ENCODE data around the gene NYNRIN.

The NYNRIN gene

GRCh38 chr14:24356208-24356607 is 42.6 kb upstream of the NYNRIN start:
- POLR2A ChIA-PET, result no interaction called here
- Histone ChIP-seq H3K27ac (ENCODE audit: insufficient read depth in 1 of 2, low read depth in 1 of 2, low read length in 2 of 2, poor library complexity in 1 of 2, severe bottlenecking in 2 of 2) (no peak overlapping the region), H3K9me3 (ENCODE audit: control extremely low read depth in 1 of 5, control insufficient read depth in 4 of 5, insufficient read depth in 2 of 5, low read depth in 1 of 5, low read length in 4 of 5) (peaks cover 0 to 2% (median 0%) of the 10 kb centered on the region in 5 experiments), H3K27me3 (replicated peaks in 2 of 5; ENCODE audit: control insufficient read depth in 4 of 5, insufficient read depth in 5 of 5, low read length in 4 of 5) (no peaks in the 10 kb centered on the region), H3K4me1 (ENCODE audit: control extremely low read depth in 1 of 4, control insufficient read depth in 4 of 4, insufficient read depth in 4 of 4, low read length in 3 of 4) (no peaks in the 10 kb centered on the region), H3K4me3 (ENCODE audit: control insufficient read depth in 1 of 7, extremely low read depth in 1 of 7, insufficient read depth in 4 of 7, low read depth in 2 of 7, low read length in 6 of 7) (no peak overlapping the region), H3K36me3 (ENCODE audit: control insufficient read depth in 4 of 4, insufficient read depth in 4 of 4, low read length in 3 of 4) (no peaks in the 10 kb centered on the region)
- CTCF ChIA-PET, result interaction anchor here (0.7 to 8.8 kb wide), 6 partner anchors 11 to 77 kb away, joined by 3 to 130 read pairs (median 4); partner anchors contain the start of genes CBLN3 and KHNYN
- 100% methylated on average over 1 of the region's 4 CpGs for WGBS (ENCODE audit: insufficient coverage)
- DNase-seq, result no peak

- ChIA-PET POLR2A (no interaction called here), CTCF (interaction anchor here (1.2 to 8.8 kb wide), 5 partner anchors 17 to 73 kb away, joined by 3 to 130 read pairs (median 4); partner anchors contain the start of genes CBLN3 and KHNYN)
- 100% methylated on average over 2 of the region's 3 CpGs for WGBS (ENCODE audit: insufficient coverage)
Observed at GRCh38 chr14:24360281-24360680, 38.5 kb upstream of the NYNRIN start.

DNA sequence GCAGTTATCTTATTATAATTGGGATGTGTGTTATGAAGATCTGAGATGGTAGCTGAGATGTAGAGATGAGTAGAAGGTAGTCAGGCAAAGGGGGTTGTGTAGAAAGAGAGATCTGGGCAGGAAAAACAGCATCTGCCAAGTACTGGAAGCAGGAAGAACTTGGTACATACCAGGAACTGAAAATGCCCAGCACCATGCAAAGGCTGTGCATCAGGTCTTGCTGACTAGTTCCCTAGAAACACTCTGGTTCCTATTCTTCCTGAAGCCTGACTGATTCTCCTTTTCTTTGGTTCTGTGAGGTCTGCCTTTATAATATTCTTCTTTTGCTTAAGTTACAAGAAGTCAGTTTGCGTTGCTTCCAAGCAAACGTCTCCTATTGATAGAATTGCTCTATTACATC is 37.5 kb upstream of the NYNRIN start:
- no peak for DNase-seq
- no CpG with 5 or more reads among the region's 2 CpGs for WGBS (ENCODE audit: insufficient coverage)

More at GRCh38 chr14:24360281-24360680, 38.5 kb upstream of the NYNRIN start:
- no peak overlapping the region for H3K4me3 ChIP-seq (ENCODE audit: control insufficient read depth in 1 of 7, extremely low read depth in 1 of 7, insufficient read depth in 4 of 7, low read depth in 2 of 7, low read length in 6 of 7)
- no peaks in the 10 kb centered on the region for H3K4me1 ChIP-seq (ENCODE audit: control extremely low read depth in 1 of 4, control insufficient read depth in 4 of 4, insufficient read depth in 4 of 4, low read length in 3 of 4)
- peaks cover 0 to 2% (median 0%) of the 10 kb centered on the region in 5 experiments for H3K9me3 ChIP-seq (ENCODE audit: control extremely low read depth in 1 of 5, control insufficient read depth in 4 of 5, insufficient read depth in 2 of 5, low read depth in 1 of 5, low read length in 4 of 5)
- no peak for DNase-seq
- H3K27ac ChIP-seq (ENCODE audit: insufficient read depth in 1 of 2, low read depth in 1 of 2, low read length in 2 of 2, poor library complexity in 1 of 2, severe bottlenecking in 2 of 2), result no peak overlapping the region
- H3K27me3 ChIP-seq (replicated peaks in 2 of 5; ENCODE audit: control insufficient read depth in 4 of 5, insufficient read depth in 5 of 5, low read length in 4 of 5), result no peaks in the 10 kb centered on the region
- no peaks in the 10 kb centered on the region for H3K36me3 ChIP-seq (ENCODE audit: control insufficient read depth in 4 of 4, insufficient read depth in 4 of 4, low read length in 3 of 4)

DNA sequence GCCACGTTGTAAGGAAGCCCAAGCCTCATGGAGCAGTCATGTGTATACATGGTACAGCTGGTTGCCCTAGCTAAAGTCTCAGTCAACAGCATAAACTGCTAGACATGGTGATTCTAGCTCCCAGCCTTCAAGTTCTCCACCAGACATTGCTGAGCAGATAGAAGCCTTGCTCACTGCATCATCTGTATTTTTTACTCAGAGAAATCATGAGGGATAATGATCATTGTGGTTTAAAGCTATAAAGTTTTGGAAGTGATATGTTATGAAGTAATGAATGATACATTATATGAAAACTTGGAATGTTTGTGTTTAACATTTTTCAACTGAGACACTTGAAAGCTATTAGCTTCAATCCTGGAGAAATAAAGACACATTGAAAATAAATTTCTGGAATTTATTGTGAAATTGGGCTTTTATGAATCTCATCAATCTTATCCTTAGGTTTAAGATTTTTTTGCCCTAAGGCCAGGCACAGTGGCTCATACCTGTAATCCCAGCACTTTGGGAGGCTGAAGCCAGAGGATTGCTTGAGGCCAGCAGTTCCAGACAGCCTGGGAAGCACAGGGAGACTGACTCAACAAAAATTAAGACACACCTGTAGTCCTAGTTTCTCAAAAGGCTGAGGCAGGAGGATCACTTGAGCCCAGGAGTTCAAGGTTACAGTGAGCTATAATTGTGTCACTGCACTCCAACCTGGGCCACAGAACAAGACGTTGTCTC is 36.4 kb upstream of the NYNRIN start:
- H3K27ac ChIP-seq (ENCODE audit: insufficient read depth in 1 of 2, low read depth in 1 of 2, low read length in 2 of 2, poor library complexity in 1 of 2, severe bottlenecking in 2 of 2), result no peak overlapping the region
- H3K4me3 ChIP-seq (ENCODE audit: control insufficient read depth in 1 of 7, extremely low read depth in 1 of 7, insufficient read depth in 4 of 7, low read depth in 2 of 7, low read length in 6 of 7), result no peak overlapping the region
- H3K27me3 ChIP-seq (replicated peaks in 2 of 5; ENCODE audit: control insufficient read depth in 4 of 5, insufficient read depth in 5 of 5, low read length in 4 of 5), result peaks cover 0 to 16% (median 4%) of the 10 kb centered on the region in 5 experiments
- no peak for DNase-seq
- H3K36me3 ChIP-seq (ENCODE audit: control insufficient read depth in 4 of 4, insufficient read depth in 4 of 4, low read length in 3 of 4), result no peaks in the 10 kb centered on the region
- ChIA-PET POLR2A (interaction anchor here (0.8 to 1.4 kb wide), 2 partner anchors 69 to 77 kb away, joined by 3 to 5 read pairs; no protein-coding TSS in a partner anchor), CTCF (interaction anchor here (0.7 to 8.8 kb wide), 18 partner anchors 9 to 124 kb away, joined by 3 to 130 read pairs (median 4); partner anchors contain the start of genes ADCY4, CBLN3 and KHNYN)
- peaks cover 0 to 17% (median 14%) of the 10 kb centered on the region in 4 experiments for H3K4me1 ChIP-seq (ENCODE audit: control extremely low read depth in 1 of 4, control insufficient read depth in 4 of 4, insufficient read depth in 4 of 4, low read length in 3 of 4)
- WGBS (ENCODE audit: insufficient coverage), result 90% methylated on average over 1 of the region's 2 CpGs
- peaks cover 0 to 2% (median 0%) of the 10 kb centered on the region in 5 experiments for H3K9me3 ChIP-seq (ENCODE audit: control extremely low read depth in 1 of 5, control insufficient read depth in 4 of 5, insufficient read depth in 2 of 5, low read depth in 1 of 5, low read length in 4 of 5)

More for the DNA sequence above, 37.5 kb upstream of the NYNRIN start:
- peaks cover 0 to 5% (median 2%) of the 10 kb centered on the region in 5 experiments for H3K27me3 ChIP-seq (replicated peaks in 2 of 5; ENCODE audit: control insufficient read depth in 4 of 5, insufficient read depth in 5 of 5, low read length in 4 of 5)
- H3K36me3 ChIP-seq (ENCODE audit: control insufficient read depth in 4 of 4, insufficient read depth in 4 of 4, low read length in 3 of 4), result no peaks in the 10 kb centered on the region
- POLR2A ChIA-PET, result interaction anchor here (1.4 kb wide), 1 partner anchor 70 kb away, joined by 5 read pairs; no protein-coding TSS in a partner anchor
- H3K27ac ChIP-seq (ENCODE audit: insufficient read depth in 1 of 2, low read depth in 1 of 2, low read length in 2 of 2, poor library complexity in 1 of 2, severe bottlenecking in 2 of 2), result no peak overlapping the region
- H3K9me3 ChIP-seq (ENCODE audit: control extremely low read depth in 1 of 5, control insufficient read depth in 4 of 5, insufficient read depth in 2 of 5, low read depth in 1 of 5, low read length in 4 of 5), result peaks cover 0 to 2% (median 0%) of the 10 kb centered on the region in 5 experiments
- CTCF ChIA-PET, result interaction anchor here (0.7 to 8.8 kb wide), 14 partner anchors 10 to 123 kb away, joined by 3 to 130 read pairs (median 4); partner anchors contain the start of genes ADCY4, CBLN3 and KHNYN
- H3K4me1 ChIP-seq (ENCODE audit: control extremely low read depth in 1 of 4, control insufficient read depth in 4 of 4, insufficient read depth in 4 of 4, low read length in 3 of 4), result peaks cover 0 to 6% (median 4%) of the 10 kb centered on the region in 4 experiments
- H3K4me3 ChIP-seq (ENCODE audit: control insufficient read depth in 1 of 7, extremely low read depth in 1 of 7, insufficient read depth in 4 of 7, low read depth in 2 of 7, low read length in 6 of 7), result no peak overlapping the region

DNA sequence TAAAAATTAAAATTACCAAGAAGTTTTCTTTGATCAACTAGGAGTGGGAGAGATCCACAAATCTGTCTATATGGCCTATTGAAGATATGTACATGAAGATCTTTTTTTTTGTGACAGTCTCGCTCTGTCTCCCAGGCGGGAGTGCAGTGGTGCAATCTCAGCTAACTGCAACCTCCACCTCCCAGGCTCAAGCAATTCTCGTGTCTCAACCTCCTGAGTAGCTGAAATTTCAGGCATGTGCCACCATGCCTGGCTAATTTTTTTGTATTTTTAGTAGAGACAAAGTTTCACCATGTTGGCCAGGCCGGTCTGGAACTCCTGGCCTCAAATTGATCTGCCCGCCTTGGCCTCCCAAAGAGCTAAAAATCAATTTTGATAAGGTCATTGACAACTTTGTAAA is 35.4 kb upstream of the NYNRIN start:
- H3K4me1 ChIP-seq (ENCODE audit: control extremely low read depth in 1 of 4, control insufficient read depth in 4 of 4, insufficient read depth in 4 of 4, low read length in 3 of 4), result peaks cover 0 to 27% (median 22%) of the 10 kb centered on the region in 4 experiments
- POLR2A ChIA-PET, result no interaction called here
- H3K36me3 ChIP-seq (ENCODE audit: control insufficient read depth in 4 of 4, insufficient read depth in 4 of 4, low read length in 3 of 4), result no peaks in the 10 kb centered on the region
- WGBS (ENCODE audit: insufficient coverage), result 98% methylated on average over 5 of the region's 5 CpGs
- H3K4me3 ChIP-seq (ENCODE audit: control insufficient read depth in 1 of 7, extremely low read depth in 1 of 7, insufficient read depth in 4 of 7, low read depth in 2 of 7, low read length in 6 of 7), result no peak overlapping the region
- H3K27ac ChIP-seq (ENCODE audit: insufficient read depth in 1 of 2, low read depth in 1 of 2, low read length in 2 of 2, poor library complexity in 1 of 2, severe bottlenecking in 2 of 2), result no peak overlapping the region
- H3K9me3 ChIP-seq (ENCODE audit: control extremely low read depth in 1 of 5, control insufficient read depth in 4 of 5, insufficient read depth in 2 of 5, low read depth in 1 of 5, low read length in 4 of 5), result peaks cover 0 to 2% (median 0%) of the 10 kb centered on the region in 5 experiments
- CTCF ChIA-PET, result interaction anchor here (1.0 to 8.8 kb wide), 12 partner anchors 12 to 70 kb away, joined by 3 to 130 read pairs (median 5); partner anchors contain the start of genes ADCY4, CBLN3 and KHNYN
- peaks cover 0 to 23% (median 6%) of the 10 kb centered on the region in 5 experiments for H3K27me3 ChIP-seq (replicated peaks in 2 of 5; ENCODE audit: control insufficient read depth in 4 of 5, insufficient read depth in 5 of 5, low read length in 4 of 5)
- no peak for DNase-seq

- no peak overlapping the region for H3K27ac ChIP-seq (ENCODE audit: insufficient read depth in 1 of 2, low read depth in 1 of 2, low read length in 2 of 2, poor library complexity in 1 of 2, severe bottlenecking in 2 of 2)
- POLR2A ChIA-PET, result interaction anchor here (2.4 kb wide), 1 partner anchor 65 kb away, joined by 7 read pairs; the partner anchor contains the start of genes CBLN3 and KHNYN
- 83% methylated on average over 1 of the region's 1 CpG for WGBS (ENCODE audit: insufficient coverage)
Observed at GRCh38 chr14:24364841-24365240, 34.0 kb upstream of the NYNRIN start.

More at GRCh38 chr14:24364841-24365240, 34.0 kb upstream of the NYNRIN start:
- DNase-seq, result no peak
- CTCF ChIA-PET, result interaction anchor here (0.7 to 2.3 kb wide), 25 partner anchors 11 to 149 kb away, joined by 3 to 81 read pairs (median 10); partner anchors contain the start of genes ADCY4, CBLN3, KHNYN and MDP1
- Histone ChIP-seq H3K4me3 (ENCODE audit: control insufficient read depth in 1 of 7, extremely low read depth in 1 of 7, insufficient read depth in 4 of 7, low read depth in 2 of 7, low read length in 6 of 7) (no peak overlapping the region), H3K9me3 (ENCODE audit: control extremely low read depth in 1 of 5, control insufficient read depth in 4 of 5, insufficient read depth in 2 of 5, low read depth in 1 of 5, low read length in 4 of 5) (peaks cover 0 to 2% (median 0%) of the 10 kb centered on the region in 5 experiments), H3K27me3 (replicated peaks in 2 of 5; ENCODE audit: control insufficient read depth in 4 of 5, insufficient read depth in 5 of 5, low read length in 4 of 5) (peaks cover 0 to 23% (median 6%) of the 10 kb centered on the region in 5 experiments), H3K4me1 (ENCODE audit: control extremely low read depth in 1 of 4, control insufficient read depth in 4 of 4, insufficient read depth in 4 of 4, low read length in 3 of 4) (peaks cover 0 to 33% (median 32%) of the 10 kb centered on the region in 4 experiments), H3K36me3 (ENCODE audit: control insufficient read depth in 4 of 4, insufficient read depth in 4 of 4, low read length in 3 of 4) (no peaks in the 10 kb centered on the region)
